Uterus (tissue), 2 donors: ENCODE data around the gene PCGF1.

Experiments used
- CTCF ChIP-seq, 4 experiments: fragments of 200-600 bp in 2 of 4; fragments of 450-650 bp in 2 of 4; sonication (generic) in 2 of 4; IDR thresholded peaks; one replicate each; pipeline ENCODE4 v1.5.1; 2016 to 2019; ENCODE audit warnings: antibody characterized with exemption in 4 of 4, mild to moderate bottlenecking in 2 of 4, moderate library complexity in 1 of 4
- POLR2A ChIP-seq, 2 donors: fragments of 450-650 bp; IDR thresholded peaks; one replicate each; pipeline ENCODE4 v1.6.1; 2016; ENCODE audit warnings: antibody characterized with exemption in 2 of 2, mild to moderate bottlenecking in 1 of 2, moderate library complexity in 1 of 2

GRCh38 chr2:74529357-74530238, 22.1 kb upstream of the PCGF1 start, which contains the start of the genes AUP1 and HTRA2:
- TF ChIP-seq CTCF (IDR thresholded peaks at IDR 0.05) (peak in 1 of 4 experiments; percentile 23), POLR2A (IDR thresholded peaks at IDR 0.05) (peak; percentile 14 to 85)
